ENCODE data around the gene STX8.

Gene STX8

GRCh38 chr17:9336817-9337216 is 238.8 kb downstream of the STX8 start:
- no peak for DNase-seq
- no peak for ATAC-seq

GRCh38 chr17:9334536-9335446 is 240.8 kb downstream of the STX8 start:
- DNase-seq (no peak), ATAC-seq (peak; percentile 43)

- DNase-seq = no peak
- ATAC-seq = no peak
These were observed 243.5 kb downstream of the STX8 start for GRCh38 chr17:9332132-9332494.

- DNase-seq (no peak), ATAC-seq (no peak)
These were observed 244.1 kb downstream of the STX8 start for GRCh38 chr17:9331279-9332131.

GRCh38 chr17:9330611-9331271 is 244.9 kb downstream of the STX8 start:
- ATAC-seq (no peak), DNase-seq (no peak)

- ATAC-seq (no peak), DNase-seq (no peak)
These were observed 245.5 kb downstream of the STX8 start for GRCh38 chr17:9330141-9330540.

- no peak for DNase-seq
- no peak for ATAC-seq
These were observed 246.2 kb downstream of the STX8 start for GRCh38 chr17:9329251-9329921.

GRCh38 chr17:9324864-9325263 is 250.8 kb downstream of the STX8 start:
- DNase-seq (no peak), ATAC-seq (no peak)

- ATAC-seq (no peak), DNase-seq (no peak)
These were observed 253.3 kb downstream of the STX8 start for GRCh38 chr17:9322326-9322725.

- ATAC-seq = no peak
- no peak for DNase-seq
These were observed 253.7 kb downstream of the STX8 start for GRCh38 chr17:9321890-9322289.

- DNase-seq (no peak), ATAC-seq (no peak)
These were observed 260.3 kb downstream of the STX8 start for GRCh38 chr17:9315360-9315759.

GRCh38 chr17:9313346-9313745 is 262.3 kb downstream of the STX8 start:
- DNase-seq (no peak), ATAC-seq (no peak)

- DNase-seq (no peak), ATAC-seq (no peak)
These were observed 266.4 kb downstream of the STX8 start for GRCh38 chr17:9309216-9309615.

GRCh38 chr17:9308069-9308468 is 267.6 kb downstream of the STX8 start:
- no peak for ATAC-seq

GRCh38 chr17:9307313-9307998 is 268.2 kb downstream of the STX8 start:
- ATAC-seq = no peak
- no peak for DNase-seq

More at GRCh38 chr17:9308069-9308468, 267.6 kb downstream of the STX8 start:
- no peak for DNase-seq

GRCh38 chr17:9306086-9306485 is 269.5 kb downstream of the STX8 start:
- no peak for DNase-seq
- no peak for ATAC-seq

GRCh38 chr17:9299695-9300094 is 275.9 kb downstream of the STX8 start:
- DNase-seq (no peak), ATAC-seq (no peak)

- DNase-seq = no peak
- ATAC-seq = no peak
These were observed 276.8 kb downstream of the STX8 start for GRCh38 chr17:9298776-9299295.

- DNase-seq = no peak
- ATAC-seq = no peak
These were observed 277.5 kb downstream of the STX8 start for GRCh38 chr17:9298135-9298534.

- no peak for DNase-seq
- ATAC-seq = no peak
These were observed 280.9 kb downstream of the STX8 start for GRCh38 chr17:9294661-9295210.

- DNase-seq (no peak), ATAC-seq (no peak)
These were observed 283.1 kb downstream of the STX8 start for GRCh38 chr17:9292561-9292941.

All from stimulated activated naive CD8-positive, alpha-beta T cell treated with anti-CD3 and anti-CD28 coated beads, Interleukin-15, Interleukin-2, amounts not matched to agents 100 U/mL and 50 U/mL, for 24 hours (primary cell).